Germinal center (tissue), 1 donor: ENCODE results near the gene NUP62CL.
A peak's percentile ranks its signal among the peaks of the same experiment; 100 is the strongest.

Source experiments
- DNase-seq: peaks from one replicate; pipeline ENCODE4 v3.0.0; 2012; ENCODE audit warnings: mixed read lengths, low spot score

Gene NUP62CL

GRCh38 chrX:107153005-107153404, 53.2 kb downstream of the NUP62CL start:
- no peak for DNase-seq

DNA sequence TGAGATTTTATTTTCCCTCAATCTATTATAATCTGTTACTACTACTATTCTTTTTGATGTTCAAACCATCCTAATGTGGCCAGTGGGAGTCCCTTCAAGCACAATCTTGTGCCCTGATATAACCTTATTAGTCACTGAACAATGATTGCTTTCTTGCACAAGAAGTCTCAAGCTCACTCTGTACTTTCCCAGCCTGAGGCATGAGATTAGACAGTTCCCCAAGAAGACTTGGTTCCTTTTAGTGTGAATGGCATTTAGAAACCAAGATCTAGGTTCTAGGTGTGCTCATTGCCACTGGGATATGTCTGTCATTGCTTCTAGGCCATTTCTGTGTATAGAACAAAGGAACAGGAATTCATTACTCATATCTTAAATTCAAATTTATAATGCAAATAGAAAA, 59.6 kb downstream of the NUP62CL start:
- no peak for DNase-seq

DNA sequence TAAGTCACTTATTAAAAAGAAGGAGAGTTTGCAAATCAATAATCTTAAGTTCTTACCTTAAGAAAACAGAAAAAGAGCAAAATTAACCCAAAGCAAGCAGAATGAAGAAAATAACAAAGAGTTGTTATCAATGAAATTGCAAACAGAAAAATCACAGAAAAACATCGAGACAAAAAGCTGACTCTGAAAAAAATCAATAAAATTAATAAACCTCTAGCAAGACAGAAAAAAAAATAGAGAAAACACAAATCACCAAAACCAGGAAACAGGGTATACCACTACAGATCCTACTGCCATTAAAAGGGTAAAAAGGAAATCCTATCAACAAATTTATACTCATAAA, 70.3 kb downstream of the NUP62CL start:
- DNase-seq, result no peak

- DNase-seq, result no peak
Measured at GRCh38 chrX:107135049-107135964, 70.9 kb downstream of the NUP62CL start.

GRCh38 chrX:107123750-107124149, 82.5 kb downstream of the NUP62CL start:
- no peak for DNase-seq

- DNase-seq, result no peak
Measured at GRCh38 chrX:107119283-107119682, 87.0 kb downstream of the NUP62CL start.

- peak; percentile 42 for DNase-seq
Measured at GRCh38 chrX:107118322-107119147, 87.7 kb downstream of the NUP62CL start, which contains the start of gene RBM41. TSS of gene RBM41 (minus strand) at chrX:107118822. CDS start at chrX:107118773, 49 bp downstream.

DNA sequence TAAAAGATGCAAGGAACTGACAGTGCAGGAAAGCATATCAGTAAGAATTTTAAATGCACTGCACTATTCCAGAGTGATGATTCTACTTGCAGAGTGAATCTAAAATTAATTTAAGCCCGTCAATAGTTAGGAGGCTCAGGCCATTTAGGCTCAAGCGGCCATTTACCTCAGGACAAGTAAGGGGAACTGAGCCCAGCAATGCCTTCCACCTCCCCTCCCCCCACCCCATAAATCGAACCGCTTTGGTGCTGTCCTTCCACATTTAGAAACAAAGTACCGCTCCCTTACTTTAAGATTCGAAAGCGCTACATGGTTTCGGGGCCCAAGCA, 88.3 kb downstream of the NUP62CL start:
- peak; percentile 3 for DNase-seq

- no peak for DNase-seq
Measured at GRCh38 chrX:107107459-107107858, 98.8 kb downstream of the NUP62CL start.

- no peak for DNase-seq
Measured at GRCh38 chrX:107102980-107103379, 103.3 kb downstream of the NUP62CL start.

DNA sequence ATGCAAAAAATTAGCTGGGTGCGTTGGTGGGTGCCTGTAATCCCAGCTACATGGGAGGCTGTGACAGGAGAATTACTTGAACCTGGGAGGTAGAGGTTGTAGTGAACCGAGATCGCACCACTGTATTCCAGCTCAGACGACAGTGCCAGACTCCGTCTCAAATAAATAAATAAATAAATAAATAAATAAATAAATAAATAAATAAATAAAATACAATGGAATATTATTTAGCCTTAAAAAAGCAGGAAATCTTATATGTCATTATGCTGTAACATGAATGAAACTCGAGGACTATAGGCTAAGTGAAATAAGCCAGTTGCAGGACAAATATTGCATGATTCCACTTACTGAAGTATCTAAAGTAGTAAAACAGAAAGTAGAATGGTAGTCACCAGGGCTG, 130.1 kb downstream of the NUP62CL start:
- DNase-seq, result no peak
